HT-29 (cell line): ENCODE data around the gene NT5C2. TPM values are rescaled to one million over a fixed set of nuclear protein-coding genes. Genes with fewer than 3 reads are reported as not detected.
"Not testable (repeated sequence)": the region's sequence is repeated elsewhere in the genome, so short reads cannot be mapped to it uniquely, and the experiment has no call there.

Experiments used
- DNase-seq: peaks from one replicate; pipeline ENCODE4 v3.0.0-alpha.2; 2015; ENCODE audit warnings: low spot score
- total RNA-seq: library from RNA; depleted of rRNA; stranded (reverse); fragments of >200 nt; shearing (Covaris generic); gene quantifications from 2 replicates; pipeline ENCODE4 v1.2.3, GENCODE V29; 2014

Gene NT5C2
- total RNA-seq, 1 experiment from 2014 or later: 35.2 TPM

DNA sequence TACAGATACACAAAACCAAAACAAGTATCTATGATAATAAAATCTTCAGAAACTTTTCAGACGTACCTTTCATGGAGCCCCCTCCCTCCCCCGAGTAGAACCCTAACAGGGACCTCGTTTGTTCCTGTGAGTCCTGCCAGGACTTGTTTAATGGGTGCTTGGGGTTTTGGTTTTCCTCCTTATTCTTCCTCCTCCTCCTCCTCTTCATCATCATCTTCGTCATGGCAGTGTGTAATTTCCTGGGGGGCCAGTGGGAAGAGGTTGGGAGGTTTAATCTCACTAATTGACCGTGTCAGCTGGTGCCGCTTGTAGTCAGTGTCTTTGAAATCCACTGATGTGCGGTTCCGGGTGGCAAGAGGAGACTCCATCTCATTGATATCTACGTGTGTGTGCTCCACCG is 103.6 kb downstream of the NT5C2 start:
- no peak for DNase-seq

DNA sequence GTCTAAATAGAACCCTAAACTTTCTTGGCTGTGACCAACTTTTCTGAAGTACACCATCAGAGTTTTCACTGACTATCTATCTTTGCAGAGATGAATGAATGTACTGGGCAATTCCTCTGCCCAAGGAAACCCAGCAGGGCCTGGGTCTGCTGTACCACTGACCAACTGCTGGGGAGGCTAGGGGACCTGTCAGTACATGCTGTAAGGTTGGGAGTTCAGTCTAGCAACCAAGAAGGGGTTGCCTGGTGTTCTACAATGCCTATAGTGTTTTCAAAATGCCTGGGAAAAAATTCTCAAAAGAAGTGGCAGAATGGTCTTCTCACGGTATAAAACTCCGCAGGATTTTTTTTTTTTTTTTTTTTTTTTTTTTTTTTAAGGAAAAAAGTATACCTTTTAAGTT is 106.3 kb downstream of the NT5C2 start:
- DNase-seq: no peak

DNA sequence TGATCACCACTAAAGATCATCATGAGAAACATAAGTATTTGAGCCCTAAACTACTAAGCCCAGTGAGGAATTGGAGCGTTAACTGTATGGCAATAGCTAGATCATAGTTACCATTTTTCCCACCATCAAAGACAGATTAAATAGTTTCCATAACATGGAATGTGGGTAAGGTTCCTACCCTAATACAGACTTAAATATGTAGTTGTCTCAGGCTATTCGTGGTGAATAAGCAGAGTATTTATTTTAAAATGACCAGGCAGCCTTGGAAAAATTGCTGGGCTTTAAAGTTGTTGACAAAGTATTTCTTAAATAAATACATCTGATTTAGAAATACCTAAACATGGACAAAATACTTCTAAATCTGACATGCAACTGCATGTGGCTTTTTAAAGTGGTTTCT is 106.8 kb downstream of the NT5C2 start:
- no peak for DNase-seq

DNA sequence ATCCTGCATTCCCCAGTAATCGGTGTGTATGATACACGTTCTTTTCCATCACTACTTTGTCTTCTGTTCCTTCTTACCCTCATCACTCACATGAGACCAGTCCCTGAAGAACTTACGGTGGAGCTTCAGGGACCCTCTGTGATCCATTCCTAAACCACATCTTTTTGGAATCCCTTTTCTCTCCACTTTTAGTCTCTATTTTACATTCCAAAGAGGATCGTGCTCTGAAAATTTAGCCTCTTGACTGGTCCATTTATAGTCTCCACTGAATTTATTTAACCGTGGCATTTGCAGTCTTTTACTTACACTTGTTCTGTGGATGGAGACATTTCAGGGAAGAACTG is 109.1 kb downstream of the NT5C2 start:
- DNase-seq: no peak

- no peak for DNase-seq
These were observed 109.7 kb downstream of the NT5C2 start for GRCh38 chr10:103083266-103083976.

GRCh38 chr10:103082683-103083082 is 110.4 kb downstream of the NT5C2 start:
- no peak for DNase-seq

DNA sequence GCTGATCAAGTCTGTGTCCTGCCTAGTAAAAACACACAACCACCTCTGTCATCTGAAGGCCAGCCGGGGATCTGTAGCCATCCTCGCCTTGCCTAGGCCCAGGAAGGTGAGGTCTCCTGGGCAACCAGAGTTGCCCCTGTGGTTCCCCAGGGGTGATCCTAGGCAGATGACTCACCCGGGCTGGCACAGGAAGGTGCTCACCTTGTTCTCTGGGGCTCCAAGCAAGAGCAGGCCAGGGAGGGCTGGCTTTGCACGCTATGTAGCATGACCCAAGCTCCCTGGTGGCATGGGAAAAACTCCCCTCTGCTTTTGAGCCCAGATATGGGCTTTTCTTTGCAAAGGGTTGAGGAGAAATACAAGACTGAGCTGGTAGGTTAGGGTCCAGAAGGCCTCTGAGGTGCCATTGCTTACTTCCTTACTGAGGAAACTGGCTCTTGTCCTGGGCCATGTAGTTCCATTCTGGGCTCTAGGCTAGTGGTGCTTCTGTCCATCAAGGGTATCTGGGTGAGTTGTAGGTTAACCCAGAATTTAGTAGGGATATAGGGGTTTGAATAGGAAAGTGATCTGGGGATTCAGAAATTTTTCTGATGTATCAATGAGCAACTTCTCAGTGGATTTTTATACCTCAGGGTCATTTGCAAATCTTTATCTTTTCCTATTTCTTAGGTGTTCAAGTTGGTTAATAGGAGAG is 112.0 kb downstream of the NT5C2 start:
- DNase-seq: peak; percentile 15

DNA sequence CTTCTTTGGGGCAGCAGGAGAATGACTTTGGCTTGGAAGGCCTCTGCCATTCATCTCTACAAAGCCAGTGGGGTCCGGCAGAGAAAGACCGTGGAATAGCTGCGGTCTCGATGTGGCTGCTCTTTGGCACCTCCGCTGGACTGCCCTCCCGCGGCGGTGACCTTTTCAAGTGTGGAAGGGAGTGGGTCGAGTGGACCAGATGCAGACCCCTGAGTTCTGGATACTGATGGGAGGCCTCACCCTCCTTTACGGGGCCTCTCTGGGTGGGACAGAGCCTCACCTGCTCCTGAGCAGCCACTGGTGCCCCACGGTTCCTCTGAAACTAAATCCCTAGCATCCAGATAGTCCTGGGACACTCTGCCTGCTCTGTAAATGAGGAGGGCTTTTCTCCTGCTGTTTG is 113.1 kb downstream of the NT5C2 start:
- no peak for DNase-seq

GRCh38 chr10:103079100-103079499 is 114.0 kb downstream of the NT5C2 start:
- no peak for DNase-seq

GRCh38 chr10:103078676-103079075 is 114.4 kb downstream of the NT5C2 start:
- DNase-seq: no peak

GRCh38 chr10:103078309-103078615 is 114.8 kb downstream of the NT5C2 start:
- DNase-seq: no peak

GRCh38 chr10:103077491-103078308 is 115.4 kb downstream of the NT5C2 start:
- DNase-seq: no peak

DNA sequence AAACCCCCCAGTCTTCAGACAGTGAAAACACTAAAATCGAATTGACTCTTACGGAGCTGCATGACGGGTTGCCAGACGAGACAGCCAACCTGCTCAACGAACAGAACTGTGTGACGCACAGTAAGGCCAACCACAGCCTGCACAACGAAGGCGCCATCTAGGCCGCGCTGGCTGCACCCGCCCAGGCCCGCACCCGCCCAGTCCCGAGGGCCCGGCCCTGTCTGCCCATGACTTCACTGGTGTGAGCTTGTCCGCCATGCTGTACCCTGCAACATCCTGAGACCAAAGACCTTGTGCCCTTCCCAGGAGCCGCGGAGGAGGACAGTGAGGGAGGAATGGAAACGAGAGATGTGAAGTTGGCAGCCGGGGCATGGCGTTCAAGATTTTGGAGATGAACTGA is 116.1 kb downstream of the NT5C2 start:
- DNase-seq: no peak

- DNase-seq: no peak
These were observed 120.2 kb downstream of the NT5C2 start for GRCh38 chr10:103072891-103073290.

DNA sequence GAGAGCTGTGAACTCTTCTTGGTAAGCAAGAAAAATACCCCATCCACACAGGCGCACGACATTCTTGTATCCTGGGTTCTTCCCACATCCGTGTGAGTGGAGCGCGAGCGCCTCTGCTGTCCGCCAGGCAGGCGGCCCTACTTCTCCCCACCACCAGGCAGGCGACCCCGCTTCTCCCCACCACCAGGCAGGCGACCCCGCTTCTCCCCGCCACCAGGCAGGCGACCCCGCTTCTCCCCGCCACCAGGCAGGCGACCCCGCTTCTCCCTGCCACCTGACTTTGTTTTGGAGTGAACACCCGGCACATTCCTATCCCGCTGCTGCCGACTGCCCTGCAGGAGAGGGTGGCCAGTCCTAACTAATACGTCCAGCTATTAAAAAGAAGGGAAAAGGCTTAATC is 120.8 kb downstream of the NT5C2 start:
- DNase-seq: no peak

GRCh38 chr10:103069453-103070331 is 123.4 kb downstream of the NT5C2 start:
- peak; percentile 77 for DNase-seq

DNA sequence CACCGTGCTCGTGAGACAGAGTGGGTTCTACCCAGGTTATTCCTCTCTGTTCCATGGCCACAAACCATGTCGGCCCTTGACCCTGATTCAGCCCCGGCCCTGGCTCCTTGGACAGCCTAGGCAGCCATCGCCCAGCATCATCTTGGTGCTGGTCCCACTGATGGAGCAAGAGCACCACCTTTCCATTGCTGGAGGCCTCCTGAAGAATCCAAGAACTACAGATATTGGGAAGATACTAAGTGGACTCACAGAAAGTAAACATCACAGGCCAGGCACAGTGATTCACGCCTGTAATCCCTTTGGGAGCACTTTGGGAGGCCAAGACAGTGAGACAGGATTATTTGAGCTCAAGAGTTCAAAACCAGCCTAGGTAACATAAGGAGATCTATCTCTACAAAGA is 125.1 kb downstream of the NT5C2 start:
- DNase-seq: no peak

- DNase-seq: no peak
These were observed 125.6 kb downstream of the NT5C2 start for GRCh38 chr10:103067484-103067883.

DNA sequence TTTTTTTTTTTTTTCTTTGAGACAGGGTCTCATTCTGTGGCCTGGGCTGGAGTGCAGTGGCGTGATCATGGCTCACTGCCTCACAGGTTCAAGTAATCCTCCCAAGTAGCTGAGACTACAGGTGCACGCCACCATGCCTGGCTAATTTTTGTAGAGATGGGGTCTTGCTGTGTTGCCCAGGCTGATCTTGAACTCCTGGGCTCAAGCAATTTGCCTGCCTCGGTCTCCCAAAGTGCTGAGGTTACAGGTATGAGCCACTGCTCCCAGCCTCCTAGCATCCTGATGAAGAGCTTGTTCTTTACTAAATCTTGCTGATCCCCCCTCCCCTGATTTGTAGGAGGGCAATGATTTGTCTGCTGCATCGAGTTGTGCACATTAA is 126.0 kb downstream of the NT5C2 start:
- not testable (repeated sequence) for DNase-seq

GRCh38 chr10:103066141-103067098 is 126.7 kb downstream of the NT5C2 start:
- DNase-seq: no peak

GRCh38 chr10:103064956-103065355 is 128.1 kb downstream of the NT5C2 start:
- no peak for DNase-seq
